H9 (cell line): ENCODE results near the gene PLEKHG1. TPM values are rescaled to one million over a fixed set of nuclear protein-coding genes. Genes with fewer than 3 reads are reported as not detected.

Experiments
- DNase-seq: peaks from one replicate; pipeline ENCODE4 v3.0.0-alpha.2; 2017
- H2AFZ ChIP-seq: one replicate; pipeline ENCODE4 v1.6.1; 2013; ENCODE audit warnings: mild to moderate bottlenecking, low read length, control low read depth, moderate library complexity
- H2AK5ac ChIP-seq: 2 replicates; pipeline ENCODE4 v1.6.1; 2013; ENCODE audit warnings: low read length, control low read depth, mixed read lengths; ENCODE audit not compliant: insufficient read length
- H2BK120ac ChIP-seq: one replicate; pipeline ENCODE4 v1.6.1; 2013; ENCODE audit warnings: low read depth, mild to moderate bottlenecking, low read length, control low read depth, inconsistent platforms; ENCODE audit not compliant: poor library complexity, severe bottlenecking
- H2BK12ac ChIP-seq: 2 replicates; pipeline ENCODE4 v1.6.1; 2013; ENCODE audit warnings: low read length, control low read depth, mixed read lengths, low read depth; ENCODE audit not compliant: insufficient read length
- H2BK15ac ChIP-seq: 2 replicates; pipeline ENCODE4 v1.6.1; 2013; ENCODE audit warnings: low read depth, low read length, control low read depth
- H2BK20ac ChIP-seq: one replicate; pipeline ENCODE4 v1.6.1; 2013; ENCODE audit warnings: low read depth, mild to moderate bottlenecking, low read length, control low read depth, inconsistent platforms; ENCODE audit not compliant: poor library complexity, severe bottlenecking
- H2BK5ac ChIP-seq: 2 replicates; pipeline ENCODE4 v1.6.1; 2013; ENCODE audit warnings: low read length, control low read depth, mixed read lengths; ENCODE audit not compliant: insufficient read length
- H3K14ac ChIP-seq: 2 replicates; pipeline ENCODE4 v1.6.1; 2013; ENCODE audit warnings: low read length, control low read depth; ENCODE audit not compliant: insufficient read depth
- H3K18ac ChIP-seq: 2 replicates; pipeline ENCODE4 v1.6.1; 2013; ENCODE audit warnings: low read depth, mild to moderate bottlenecking, mixed read lengths, low read length, control low read depth; ENCODE audit not compliant: insufficient read length
- H3K23ac ChIP-seq: 2 replicates; pipeline ENCODE4 v1.6.1; 2013; ENCODE audit warnings: low read length, control low read depth, mixed read lengths, low read depth; ENCODE audit not compliant: insufficient read length
- H3K23me2 ChIP-seq: 2 replicates; pipeline ENCODE4 v1.6.1; 2013; ENCODE audit warnings: low read depth, mild to moderate bottlenecking, mixed read lengths, low read length, control low read depth; ENCODE audit not compliant: insufficient read length, poor library complexity, severe bottlenecking
- H3K27ac ChIP-seq: 2 replicates; pipeline ENCODE4 v1.5.1; 2013; ENCODE audit warnings: low read length, control low read depth, mixed read lengths, low read depth; ENCODE audit not compliant: insufficient read length
- H3K27me3 ChIP-seq: 2 replicates; pipeline ENCODE4 v1.6.1; 2013; ENCODE audit warnings: low read length, control low read depth, inconsistent platforms; ENCODE audit not compliant: insufficient read depth
- H3K4ac ChIP-seq: 2 replicates; pipeline ENCODE4 v1.6.1; 2013; ENCODE audit warnings: low read depth, mild to moderate bottlenecking, control low read depth, inconsistent platforms, low read length, moderate library complexity
- H3K4me1 ChIP-seq: 2 replicates; pipeline ENCODE4 v1.6.1; 2013; ENCODE audit warnings: low read length, control low read depth, inconsistent platforms; ENCODE audit not compliant: insufficient read depth
- H3K4me2 ChIP-seq: 2 replicates; pipeline ENCODE4 v1.6.1; 2013; ENCODE audit warnings: low read length, control low read depth, mixed read lengths; ENCODE audit not compliant: insufficient read length, insufficient read depth
- H3K56ac ChIP-seq: 2 replicates; pipeline ENCODE4 v1.6.1; 2013; ENCODE audit warnings: low read depth, mild to moderate bottlenecking, mixed read lengths, low read length, control low read depth; ENCODE audit not compliant: insufficient read length
- H3K79me1 ChIP-seq: 2 replicates; pipeline ENCODE4 v1.6.1; 2013; ENCODE audit warnings: low read depth, mild to moderate bottlenecking, moderate library complexity, low read length, control low read depth, inconsistent platforms; ENCODE audit not compliant: insufficient read depth, poor library complexity, severe bottlenecking
- H3K79me2 ChIP-seq: 2 replicates; pipeline ENCODE4 v1.6.1; 2013; ENCODE audit warnings: low read length, control low read depth, inconsistent platforms; ENCODE audit not compliant: insufficient read depth
- H3K9ac ChIP-seq: 2 replicates; pipeline ENCODE4 v1.6.1; 2013; ENCODE audit warnings: low read length, control low read depth, mixed read lengths; ENCODE audit not compliant: insufficient read length; ENCODE audit errors: extremely low read depth
- H3K9me3 ChIP-seq: one replicate; pipeline ENCODE4 v1.6.1; 2013; ENCODE audit warnings: low read depth, low read length, inconsistent platforms; ENCODE audit not compliant: control insufficient read depth
- H3T11ph ChIP-seq: one replicate; pipeline ENCODE4 v1.6.1; 2013; ENCODE audit warnings: mild to moderate bottlenecking, low read length, control low read depth, inconsistent platforms
- H4K20me1 ChIP-seq: one replicate; pipeline ENCODE4 v1.6.1; 2013; ENCODE audit not compliant: control insufficient read depth, insufficient read length, insufficient read depth
- H4K5ac ChIP-seq: 2 replicates; pipeline ENCODE4 v1.6.1; 2013; ENCODE audit warnings: low read depth, mild to moderate bottlenecking, mixed read lengths, low read length, control low read depth; ENCODE audit not compliant: insufficient read length
- H4K8ac ChIP-seq: replicated peaks from 2 replicates; pipeline ENCODE4 v1.6.1; 2013; ENCODE audit warnings: low read length, control low read depth, mixed read lengths, low read depth; ENCODE audit not compliant: insufficient read length
- H4K91ac ChIP-seq: 2 replicates; pipeline ENCODE4 v1.6.1; 2013; ENCODE audit warnings: low read depth, mild to moderate bottlenecking, moderate library complexity, mixed read lengths, low read length, control low read depth; ENCODE audit not compliant: insufficient read length
- H3K27ac Mint-ChIP-seq, 3 experiments: 2 replicates in 2 of 3; 3 replicates in 1 of 3; pipeline ENCODE4 v1.8.0; 2020 to 2021; ENCODE audit warnings: mixed read lengths in 3 of 3, mild to moderate bottlenecking in 1 of 3, moderate library complexity in 1 of 3
- H3K27me3 Mint-ChIP-seq: 2 replicates; pipeline ENCODE4 v1.8.0; 2021; ENCODE audit warnings: low read depth, mild to moderate bottlenecking, moderate library complexity, mixed read lengths
- H3K36me3 Mint-ChIP-seq, 3 experiments: 2 replicates in 2 of 3; 3 replicates in 1 of 3; pipeline ENCODE4 v1.8.0; 2020 to 2021; ENCODE audit warnings: low read depth in 3 of 3, mixed read lengths in 3 of 3; ENCODE audit not compliant: insufficient read depth in 1 of 3
- H3K4me1 Mint-ChIP-seq, 2 experiments: 2 replicates each; pipeline ENCODE4 v1.8.0; 2020; ENCODE audit warnings: mixed read lengths in 2 of 2
- H3K4me3 Mint-ChIP-seq, 2 experiments: 2 replicates in 1 of 2; 3 replicates in 1 of 2; pipeline ENCODE4 v1.8.0; 2020 to 2021; ENCODE audit warnings: mild to moderate bottlenecking in 2 of 2, mixed read lengths in 2 of 2, moderate library complexity in 1 of 2
- H3K9me3 Mint-ChIP-seq, 2 experiments: 2 replicates in 1 of 2; 3 replicates in 1 of 2; pipeline ENCODE4 v1.8.0; 2020; ENCODE audit warnings: mild to moderate bottlenecking in 2 of 2, mixed read lengths in 2 of 2, moderate library complexity in 1 of 2
- CTCF ChIP-seq: fragments of 200-600 bp; sonication (generic); conservative IDR thresholded peaks from 3 replicates; pipeline ENCODE4 v1.8.0; 2021; ENCODE audit warnings: antibody characterized with exemption, mild to moderate bottlenecking
- WGBS: extraction: QIAGEN DNeasy Blood & Tissue Kit; methylation state at CpG from one replicate; pipeline ENCODE4 v1.1.7; 2013; ENCODE audit warnings: missing lambda C conversion rate, low lambda C conversion rate, mixed read lengths; ENCODE audit not compliant: insufficient read length; ENCODE audit errors: extremely low coverage; 5-methylcytosine and 5-hydroxymethylcytosine counted together
- total RNA-seq: library from RNA; stranded (reverse); gene quantifications from 2 replicates; pipeline ENCODE4 v1.2.1, GENCODE V29; 2021

The PLEKHG1 gene
- total RNA-seq, 1 experiment from 2014 or later: 1.0 TPM

DNA sequence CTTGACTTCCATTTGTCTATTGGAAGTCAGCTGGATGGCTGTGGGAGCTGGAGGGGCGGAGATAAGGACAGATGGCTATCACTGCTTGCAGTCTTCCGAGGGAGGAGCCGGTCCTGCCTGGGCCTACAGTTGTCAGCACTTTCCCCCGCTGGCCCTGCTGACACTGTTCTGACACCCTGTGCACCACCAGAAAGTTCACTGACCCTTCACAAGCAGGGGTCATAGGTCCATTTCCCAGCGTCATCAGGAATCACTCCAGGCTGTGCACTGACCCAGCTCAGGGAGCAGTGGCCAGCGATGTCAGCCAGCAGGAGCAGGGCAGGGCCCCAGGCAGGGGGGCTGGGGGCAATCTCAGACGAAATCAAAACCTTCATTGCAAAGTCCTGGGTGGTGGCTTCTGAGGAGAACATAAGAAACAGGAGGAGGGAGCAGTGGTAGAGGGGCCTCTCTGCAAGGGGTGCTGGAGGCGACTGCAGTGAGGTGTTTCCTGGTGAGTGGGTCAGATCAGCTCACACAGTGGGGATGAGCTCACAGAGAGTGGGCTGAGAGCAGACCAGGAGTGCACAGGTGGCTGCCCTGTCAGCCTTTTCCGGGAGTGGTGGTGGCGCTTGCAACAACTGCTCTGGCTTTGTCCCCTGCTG lies 26.5 kb upstream of the PLEKHG1 start:
- H3K79me2 ChIP-seq: no peaks in the 10 kb centered on the region
- H3K56ac ChIP-seq: no peak overlapping the region
- no peaks in the 10 kb centered on the region for H3K79me1 ChIP-seq
- H2BK15ac ChIP-seq: no peak overlapping the region
- no peak overlapping the region for H2BK5ac ChIP-seq
- no peaks in the 10 kb centered on the region for H3K4me1 ChIP-seq
- no peak overlapping the region for H2BK120ac ChIP-seq
- no peak overlapping the region for H2BK20ac ChIP-seq
- no peaks in the 10 kb centered on the region for H3K9me3 Mint-ChIP-seq
- H3K4ac ChIP-seq: no peak overlapping the region
- no peak overlapping the region for H4K8ac ChIP-seq
- H3K14ac ChIP-seq: no peak overlapping the region
- no CpG with 5 or more reads among the region's 10 CpGs for WGBS
- H3K23ac ChIP-seq: no peak overlapping the region
- no peak for TF ChIP-seq CTCF
- H3K9me3 ChIP-seq: no peaks in the 10 kb centered on the region
- no peaks in the 10 kb centered on the region; a peak in 1 of 7 replicates for H3K36me3 Mint-ChIP-seq
- no peaks in the 10 kb centered on the region for H3K23me2 ChIP-seq
- H3K27me3 Mint-ChIP-seq: peaks cover 10% of the 10 kb centered on the region
- no peak overlapping the region for H3K4me2 ChIP-seq
- no peak overlapping the region for H3K18ac ChIP-seq
- no peak overlapping the region for H2AK5ac ChIP-seq
- DNase-seq: no peak
- no peak overlapping the region for H4K5ac ChIP-seq
- H3K27ac ChIP-seq: no peak overlapping the region
- H3K4me3 Mint-ChIP-seq: no peak overlapping the region
- H3K9ac ChIP-seq: no peak overlapping the region
- no peaks in the 10 kb centered on the region for H3K27me3 ChIP-seq
- no peaks in the 10 kb centered on the region for H4K20me1 ChIP-seq
- H2BK12ac ChIP-seq: no peak overlapping the region
- no peak overlapping the region for H4K91ac ChIP-seq
- no peak overlapping the region for H2AFZ ChIP-seq
- H3K27ac Mint-ChIP-seq: no peak overlapping the region
- peaks cover 0 to 6% of the 10 kb centered on the region in 2 experiments; a peak in 2 of 4 replicates for H3K4me1 Mint-ChIP-seq
- H3T11ph ChIP-seq: no peak overlapping the region
